SK-N-SH treated with all-trans-retinoic acid at 6 μM for 48 hours (cell line): ENCODE results near the gene FAM13A.

Experiments used
- ATAC-seq: fragments of 200-7000 bp; cut with Tn5 transposase; 3 replicates; pipeline ENCODE4 v1.9.1; 2020; ENCODE audit warnings: mild to moderate bottlenecking, moderate library complexity
- BACH2 ChIP-seq: fragments of 250-450 bp; sonication (Bioruptor Pico); IDR thresholded peaks from 2 replicates; pipeline ENCODE4 v1.9.0; 2021; ENCODE audit warnings: mild to moderate bottlenecking, borderline replicate concordance
- CREB5 ChIP-seq: fragments of 250-450 bp; sonication (Bioruptor Pico); IDR thresholded peaks from 2 replicates; pipeline ENCODE4 v1.5.1; 2020; ENCODE audit warnings: low read depth, mild to moderate bottlenecking, moderate library complexity
- CSRNP3 ChIP-seq: fragments of 250-450 bp; sonication (Bioruptor Pico); IDR thresholded peaks from 2 replicates; pipeline ENCODE4 v1.5.1; 2021; ENCODE audit warnings: mild to moderate bottlenecking, moderate library complexity
- GLIS3 ChIP-seq: fragments of 250-450 bp; sonication (Bioruptor Pico); IDR thresholded peaks from 2 replicates; pipeline ENCODE4 v1.5.0; 2020; ENCODE audit warnings: mild to moderate bottlenecking, moderate library complexity
- ISL1 ChIP-seq: fragments of 250-450 bp; sonication (Bioruptor Pico); IDR thresholded peaks from 2 replicates; pipeline ENCODE4 v2.1.2; 2022; ENCODE audit warnings: mild to moderate bottlenecking, moderate library complexity
- PATZ1 ChIP-seq: fragments of 250-450 bp; sonication (Bioruptor Pico); IDR thresholded peaks from 2 replicates; pipeline ENCODE4 v1.8.0; 2020; ENCODE audit warnings: mild to moderate bottlenecking, moderate library complexity, borderline replicate concordance
- POU6F1 ChIP-seq: fragments of 250-450 bp; sonication (Bioruptor Pico); IDR thresholded peaks from 2 replicates; pipeline ENCODE4 v1.8.0; 2021; ENCODE audit warnings: low read depth, mild to moderate bottlenecking, moderate library complexity, borderline replicate concordance
- PPARA ChIP-seq: fragments of 250-450 bp; sonication (Bioruptor Pico); IDR thresholded peaks from 2 replicates; pipeline ENCODE4 v1.5.0; 2020; ENCODE audit warnings: mild to moderate bottlenecking, borderline replicate concordance
- SNAI2 ChIP-seq: fragments of 250-450 bp; sonication (Bioruptor Pico); IDR thresholded peaks from 2 replicates; pipeline ENCODE4 v1.5.0; 2020; ENCODE audit warnings: mild to moderate bottlenecking, moderate library complexity
- TCF4 ChIP-seq: fragments of 250-450 bp; sonication (Bioruptor Pico); IDR thresholded peaks from 2 replicates; pipeline ENCODE4 v1.8.0; 2021; ENCODE audit warnings: mild to moderate bottlenecking, moderate library complexity, borderline replicate concordance
- TOX ChIP-seq: fragments of 250-450 bp; sonication (Bioruptor Pico); IDR thresholded peaks from 2 replicates; pipeline ENCODE4 v1.8.0; 2021; ENCODE audit warnings: mild to moderate bottlenecking, moderate library complexity, borderline replicate concordance
- TSHZ2 ChIP-seq: fragments of 250-450 bp; sonication (Bioruptor Pico); IDR thresholded peaks from 2 replicates; pipeline ENCODE4 v1.5.0; 2020; ENCODE audit warnings: mild to moderate bottlenecking, moderate library complexity
- ZFP3 ChIP-seq: fragments of 250-450 bp; sonication (Bioruptor Pico); IDR thresholded peaks from 2 replicates; pipeline ENCODE4 v1.5.0; 2020; ENCODE audit warnings: mild to moderate bottlenecking, moderate library complexity
- ZFP30 ChIP-seq: fragments of 450-650 bp; formaldehyde crosslinking; IDR thresholded peaks from 2 replicates; pipeline ENCODE4 v1.5.0; 2022; ENCODE audit warnings: mild to moderate bottlenecking, moderate library complexity
- ZNF565 ChIP-seq: fragments of 450-650 bp; formaldehyde crosslinking; conservative IDR thresholded peaks from 2 replicates; pipeline ENCODE4 v1.5.0; 2020; ENCODE audit warnings: low read depth, mild to moderate bottlenecking, moderate library complexity
- ZNF70 ChIP-seq: fragments of 450-650 bp; formaldehyde crosslinking; IDR thresholded peaks from 2 replicates; pipeline ENCODE4 v1.5.0; 2020; ENCODE audit warnings: mild to moderate bottlenecking, moderate library complexity
- ZNF8 ChIP-seq: fragments of 450-650 bp; formaldehyde crosslinking; IDR thresholded peaks from 2 replicates; pipeline ENCODE4 v1.5.0; 2020; ENCODE audit warnings: mild to moderate bottlenecking, moderate library complexity

The FAM13A gene

GRCh38 chr4:88786011-88786410, 271.0 kb downstream of the FAM13A start:
- no peak for ATAC-seq
- TF ChIP-seq TSHZ2 (no peak), PPARA (CRISPR knock-in tag) (no peak), POU6F1 (CRISPR knock-in tag) (no peak), ZNF70 (CRISPR knock-in tag) (no peak)

GRCh38 chr4:88780389-88780788, 276.6 kb downstream of the FAM13A start:
- TF ChIP-seq TOX (CRISPR knock-in tag) (no peak), ISL1 (CRISPR knock-in tag) (no peak), TCF4 (CRISPR knock-in tag) (no peak), CSRNP3 (CRISPR knock-in tag) (no peak), POU6F1 (CRISPR knock-in tag) (no peak), ZNF565 (CRISPR knock-in tag) (no peak), ZFP30 (CRISPR knock-in tag) (no peak), PPARA (CRISPR knock-in tag) (no peak), PATZ1 (CRISPR knock-in tag) (no peak), SNAI2 (no peak), BACH2 (CRISPR knock-in tag) (no peak), GLIS3 (CRISPR knock-in tag) (no peak), TSHZ2 (no peak), ZFP3 (no peak), CREB5 (CRISPR knock-in tag) (no peak), ZNF8 (CRISPR knock-in tag) (no peak)
- ATAC-seq = no peak
